Hepatocyte (in vitro differentiated cells): Measurements from ENCODE around the gene MARCKSL1.

ENCODE experiments used
- CTCF ChIP-seq: fragments of 200-600 bp; sonication (generic); IDR thresholded peaks from 2 replicates; pipeline ENCODE4 v1.5.1; 2016; ENCODE audit warnings: antibody characterized with exemption, mild to moderate bottlenecking; ENCODE audit not compliant: poor library complexity
- EZH2 ChIP-seq: fragments of 200-600 bp; sonication (generic); IDR thresholded peaks from 2 replicates; pipeline ENCODE4 v1.6.1; 2016; ENCODE audit warnings: antibody characterized with exemption, mild to moderate bottlenecking, borderline replicate concordance

- TF ChIP-seq EZH2: no peak
- TF ChIP-seq CTCF: no peak
Measured at GRCh38 chr1:32299327-32299726, 36.7 kb downstream of the MARCKSL1 start.
